Mucosa of rectum (tissue), 2 donors: ENCODE data around the gene SERINC5.
A peak's percentile ranks its signal among the peaks of the same experiment; 100 is the strongest.
"Not testable (repeated sequence)": the region's sequence is repeated elsewhere in the genome, so short reads cannot be mapped to it uniquely, and the experiment has no call there.

ENCODE experiments used
- H3K27ac ChIP-seq, 2 donors: one replicate each; pipeline ENCODE4 v1.7.0; 2013; ENCODE audit warnings: inconsistent platforms in 2 of 2, low read depth in 2 of 2, low read length in 2 of 2
- H3K27me3 ChIP-seq, 2 donors: one replicate each; pipeline ENCODE4 v1.7.0; 2013; ENCODE audit warnings: low read length in 2 of 2; ENCODE audit not compliant: control insufficient read depth in 2 of 2, insufficient read depth in 2 of 2
- H3K36me3 ChIP-seq, 2 donors: one replicate each; pipeline ENCODE4 v1.7.0; 2013; ENCODE audit warnings: low read length in 2 of 2; ENCODE audit not compliant: control insufficient read depth in 2 of 2, insufficient read depth in 2 of 2
- H3K4me1 ChIP-seq, 2 donors: one replicate each; pipeline ENCODE4 v1.7.0; 2013; ENCODE audit warnings: low read length in 2 of 2, mild to moderate bottlenecking in 1 of 2; ENCODE audit not compliant: control insufficient read depth in 2 of 2, insufficient read depth in 2 of 2
- H3K4me3 ChIP-seq, 2 donors: one replicate each; pipeline ENCODE4 v1.7.0; 2013; ENCODE audit warnings: low read length in 2 of 2
- H3K9ac ChIP-seq, 2 donors: one replicate each; pipeline ENCODE4 v1.7.0; 2013; ENCODE audit warnings: low read length in 2 of 2, low read depth in 1 of 2, mild to moderate bottlenecking in 1 of 2
- H3K9me3 ChIP-seq, 2 donors: one replicate each; pipeline ENCODE4 v1.7.0; 2013; ENCODE audit warnings: low read length in 2 of 2; ENCODE audit not compliant: control insufficient read depth in 2 of 2
- donor health status: healthy.
- donor health status: Normal muscosa, but diverticular disease.

The SERINC5 gene

DNA sequence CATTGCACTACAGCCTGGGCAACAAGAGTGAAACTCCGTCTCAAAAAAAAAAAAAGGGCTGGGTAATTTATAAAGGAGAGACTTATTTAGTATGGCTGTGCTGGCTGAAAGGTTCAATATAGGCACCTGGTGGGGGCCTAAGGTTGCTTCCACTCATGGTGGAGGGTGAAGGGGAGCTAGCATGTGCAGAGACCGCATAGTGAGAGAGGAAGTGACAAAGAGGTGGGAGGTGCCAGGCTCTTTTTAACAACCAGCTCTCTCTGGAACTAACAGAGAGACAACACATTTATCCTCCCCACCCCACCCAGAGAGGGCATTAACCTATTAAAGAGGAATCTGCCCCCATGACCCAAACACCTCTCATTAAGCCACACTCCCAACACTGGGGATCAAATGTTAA, 28.9 kb upstream of the SERINC5 start:
- Histone ChIP-seq H3K9ac (no peak overlapping the region), H3K4me1 (no peaks in the 10 kb centered on the region), H3K27me3 (no peaks in the 10 kb centered on the region), H3K27ac (no peak overlapping the region), H3K9me3 (no peaks in the 10 kb centered on the region), H3K36me3 (no peaks in the 10 kb centered on the region), H3K4me3 (no peak overlapping the region)

DNA sequence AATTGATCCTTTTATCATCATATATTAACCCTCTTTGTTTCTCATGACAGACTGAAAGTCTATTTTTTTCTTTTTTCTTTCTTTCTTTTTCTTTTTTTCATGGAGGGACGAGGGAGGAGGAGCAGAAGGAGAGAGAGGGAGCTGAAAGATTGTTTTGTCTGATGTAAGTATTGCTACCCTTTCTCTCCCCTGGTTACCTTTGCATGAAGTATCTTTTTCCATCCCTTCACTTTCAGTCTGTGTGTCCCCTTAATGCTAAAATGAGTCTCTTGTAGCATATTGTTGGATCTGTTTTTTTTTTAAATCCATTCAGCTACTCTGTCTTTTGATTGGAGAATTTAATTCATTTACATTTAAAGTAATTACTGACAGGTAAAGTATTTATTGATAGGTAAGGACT, 27.5 kb upstream of the SERINC5 start:
- no peaks in the 10 kb centered on the region for H3K9me3 ChIP-seq
- no peaks in the 10 kb centered on the region for H3K36me3 ChIP-seq
- no peak overlapping the region for H3K27ac ChIP-seq
- H3K4me1 ChIP-seq: no peaks in the 10 kb centered on the region
- no peak overlapping the region for H3K9ac ChIP-seq
- no peak overlapping the region for H3K4me3 ChIP-seq
- H3K27me3 ChIP-seq: no peaks in the 10 kb centered on the region

DNA sequence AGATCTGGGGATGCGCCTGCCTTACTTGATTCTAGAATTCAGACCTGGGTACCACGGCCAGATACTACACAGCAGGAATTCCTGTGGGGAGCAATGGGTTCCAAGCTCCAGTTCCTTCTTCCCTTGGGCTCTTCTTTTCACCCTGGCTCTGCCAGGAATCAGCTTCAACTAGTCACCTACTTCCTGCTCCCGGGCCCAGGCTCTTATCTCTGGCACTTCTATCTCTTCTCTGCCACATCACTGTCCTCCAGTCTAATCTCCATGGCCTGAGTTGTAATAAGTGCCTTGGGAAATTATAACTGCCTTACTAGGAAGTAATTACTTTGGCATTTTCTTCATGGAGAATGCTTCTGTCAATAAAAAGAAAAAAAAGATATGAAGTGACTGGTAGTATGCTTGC, 26.2 kb upstream of the SERINC5 start:
- H3K4me3 ChIP-seq: no peak overlapping the region
- H3K27me3 ChIP-seq: no peaks in the 10 kb centered on the region
- no peak overlapping the region for H3K27ac ChIP-seq

GRCh38 chr5:80277191-80277590, 21.3 kb upstream of the SERINC5 start:
- H3K27me3 ChIP-seq: no peaks in the 10 kb centered on the region
- no peaks in the 10 kb centered on the region for H3K36me3 ChIP-seq
- H3K9ac ChIP-seq: no peak overlapping the region
- H3K27ac ChIP-seq: no peak overlapping the region
- H3K4me1 ChIP-seq: no peaks in the 10 kb centered on the region
- no peak overlapping the region for H3K4me3 ChIP-seq
- no peaks in the 10 kb centered on the region for H3K9me3 ChIP-seq

More for the DNA sequence above, 26.2 kb upstream of the SERINC5 start:
- Histone ChIP-seq H3K36me3 (no peaks in the 10 kb centered on the region), H3K9ac (no peak overlapping the region), H3K9me3 (no peaks in the 10 kb centered on the region), H3K4me1 (no peaks in the 10 kb centered on the region)

- Histone ChIP-seq H3K27ac (no peak overlapping the region), H3K36me3 (no peaks in the 10 kb centered on the region), H3K9me3 (no peaks in the 10 kb centered on the region), H3K27me3 (no peaks in the 10 kb centered on the region), H3K4me1 (no peaks in the 10 kb centered on the region), H3K4me3 (no peak overlapping the region), H3K9ac (no peak overlapping the region)
These were observed 20.3 kb upstream of the SERINC5 start for GRCh38 chr5:80276186-80276585.

- Histone ChIP-seq H3K36me3 (no peaks in the 10 kb centered on the region), H3K4me1 (no peaks in the 10 kb centered on the region), H3K27ac (no peak overlapping the region), H3K27me3 (no peaks in the 10 kb centered on the region), H3K9ac (no peak overlapping the region), H3K9me3 (no peaks in the 10 kb centered on the region), H3K4me3 (no peak overlapping the region)
These were observed 19.5 kb upstream of the SERINC5 start for GRCh38 chr5:80275347-80275746.

DNA sequence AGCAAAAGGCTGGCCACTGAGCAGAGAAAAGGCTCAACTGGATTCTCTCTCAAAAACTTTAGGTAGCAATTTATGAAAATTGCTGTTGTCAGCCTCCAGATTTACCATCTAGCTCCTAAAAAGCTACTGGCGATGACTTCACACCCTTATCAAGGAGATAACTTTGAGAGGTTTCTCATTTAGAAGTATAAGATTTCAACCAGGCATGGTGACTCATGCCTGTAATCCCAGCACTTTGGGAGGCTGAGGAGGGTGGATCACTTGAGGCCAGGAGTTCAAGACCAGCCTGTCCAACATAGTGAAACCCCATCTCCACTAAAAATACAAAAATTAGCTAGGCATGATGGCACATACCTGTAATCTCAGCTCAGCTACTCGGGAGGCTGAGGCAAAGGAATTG, 14.7 kb upstream of the SERINC5 start:
- H3K27me3 ChIP-seq, H3K9ac ChIP-seq, H3K4me1 ChIP-seq, H3K9me3 ChIP-seq, H3K4me3 ChIP-seq, H3K36me3 ChIP-seq, H3K27ac ChIP-seq: not testable (repeated sequence)

DNA sequence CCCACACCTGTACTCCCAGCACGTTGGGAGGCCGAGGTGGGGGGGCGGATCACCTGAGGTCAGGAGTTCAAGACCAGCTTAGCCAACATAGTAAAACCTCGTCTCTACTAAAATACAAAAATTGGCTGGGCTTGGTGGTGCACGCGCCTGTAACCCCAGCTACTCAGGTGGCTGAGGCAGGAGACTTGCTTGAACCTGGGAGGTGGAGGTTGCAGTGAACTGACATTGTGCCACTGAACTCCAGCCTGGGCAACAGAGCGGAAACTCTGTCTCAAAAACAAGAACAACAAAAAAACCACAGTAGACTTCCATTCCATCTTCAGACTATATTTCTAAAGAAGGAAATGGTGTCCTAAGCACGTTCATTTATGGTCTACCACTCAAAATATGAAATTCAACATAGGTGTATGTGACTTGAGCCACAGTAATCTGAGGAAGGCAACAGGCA, 14.2 kb upstream of the SERINC5 start:
- Histone ChIP-seq H3K4me1 (peaks cover 0 to 7% of the 10 kb centered on the region in 2 donors), H3K36me3 (no peaks in the 10 kb centered on the region), H3K27ac (no peak overlapping the region), H3K9ac (no peak overlapping the region), H3K9me3 (no peaks in the 10 kb centered on the region), H3K27me3 (no peaks in the 10 kb centered on the region), H3K4me3 (no peak overlapping the region)

- H3K4me3 ChIP-seq: no peak overlapping the region
- H3K27me3 ChIP-seq: no peaks in the 10 kb centered on the region
- H3K36me3 ChIP-seq: no peaks in the 10 kb centered on the region
- no peak overlapping the region for H3K9ac ChIP-seq
- peak overlapping the region; percentile 6 to 35 for H3K27ac ChIP-seq
- H3K4me1 ChIP-seq: peaks cover 0 to 7% of the 10 kb centered on the region in 2 donors
- H3K9me3 ChIP-seq: no peaks in the 10 kb centered on the region
These were observed 13.1 kb upstream of the SERINC5 start for GRCh38 chr5:80268916-80269315.

GRCh38 chr5:80266566-80266965, 10.7 kb upstream of the SERINC5 start:
- no peak overlapping the region for H3K9ac ChIP-seq

GRCh38 chr5:80260461-80260860, 4.6 kb upstream of the SERINC5 start:
- no peak overlapping the region for H3K4me3 ChIP-seq
- H3K27me3 ChIP-seq: no peaks in the 10 kb centered on the region

More at GRCh38 chr5:80266566-80266965, 10.7 kb upstream of the SERINC5 start:
- Histone ChIP-seq H3K27me3 (no peaks in the 10 kb centered on the region), H3K4me1 (peaks cover 0 to 7% of the 10 kb centered on the region in 2 donors), H3K9me3 (no peaks in the 10 kb centered on the region), H3K4me3 (no peak overlapping the region), H3K27ac (no peak overlapping the region), H3K36me3 (no peaks in the 10 kb centered on the region)

More at GRCh38 chr5:80260461-80260860, 4.6 kb upstream of the SERINC5 start:
- no peak overlapping the region for H3K9ac ChIP-seq
- no peak overlapping the region for H3K27ac ChIP-seq
- H3K36me3 ChIP-seq: no peaks in the 10 kb centered on the region
- no peaks in the 10 kb centered on the region for H3K9me3 ChIP-seq
- H3K4me1 ChIP-seq: peaks cover 8 to 12% of the 10 kb centered on the region in 2 donors
